HL-60 (cell line): ENCODE data around the gene MRPS25.
A peak's percentile ranks its signal among the peaks of the same experiment; 100 is the strongest.

Experiments
- DNase-seq, 2 experiments: peaks; one replicate each; pipeline ENCODE4 v3.0.0-alpha.2; 2010 to 2020; ENCODE audit warnings: low read depth in 1 of 2, low spot score in 1 of 2
- H3K27ac ChIP-seq: fragments of 250-450 bp; sonication (Bioruptor Pico); replicated peaks from 2 replicates; pipeline ENCODE4 v1.5.1; 2020; ENCODE audit warnings: mild to moderate bottlenecking, moderate library complexity
- H3K27me3 ChIP-seq: fragments of 250-450 bp; sonication (Bioruptor Pico); 2 replicates; pipeline ENCODE4 v1.5.1; 2021; ENCODE audit warnings: mild to moderate bottlenecking, moderate library complexity; ENCODE audit not compliant: insufficient read depth, poor library complexity, severe bottlenecking
- H3K4me3 ChIP-seq: replicated peaks from 2 replicates; pipeline ENCODE4 v1.5.1; 2011; ENCODE audit warnings: mild to moderate bottlenecking, control low read depth, low read length; ENCODE audit not compliant: insufficient read depth
- CTCF ChIP-seq: IDR thresholded peaks from one replicate; pipeline ENCODE4 v1.5.1; 2011; ENCODE audit warnings: low read length, control low read depth, inconsistent platforms; ENCODE audit not compliant: insufficient read depth
- GABPA ChIP-seq: IDR thresholded peaks from 2 replicates; pipeline ENCODE4 v1.6.1; 2012; ENCODE audit warnings: low read depth
- POLR2AphosphoS5 ChIP-seq: IDR thresholded peaks from 2 replicates; pipeline ENCODE4 v1.6.1; 2012; ENCODE audit warnings: low read depth
- REST ChIP-seq: IDR thresholded peaks from 2 replicates; pipeline ENCODE4 v1.6.1; 2012; ENCODE audit warnings: low read depth; ENCODE audit not compliant: insufficient replicate concordance
- SPI1 ChIP-seq: IDR thresholded peaks from 2 replicates; pipeline ENCODE4 v1.6.1; 2012; ENCODE audit warnings: low read depth, mild to moderate bottlenecking, borderline replicate concordance

Gene MRPS25

GRCh38 chr3:15110206-15110605 lies 45.1 kb upstream of the MRPS25 start:
- no peak for DNase-seq
- no peak for TF ChIP-seq REST
- no peak for TF ChIP-seq SPI1
- no peak for TF ChIP-seq POLR2AphosphoS5
- no peak for TF ChIP-seq CTCF
- TF ChIP-seq GABPA = no peak
- no peaks in the 10 kb centered on the region for H3K27me3 ChIP-seq
- H3K27ac ChIP-seq = no peak overlapping the region
- no peak overlapping the region for H3K4me3 ChIP-seq

GRCh38 chr3:15108869-15109268 lies 43.8 kb upstream of the MRPS25 start:
- TF ChIP-seq SPI1 (no peak), POLR2AphosphoS5 (no peak), REST (no peak), CTCF (no peak), GABPA (no peak)
- DNase-seq = no peak

GRCh38 chr3:15108082-15108545 lies 43.0 kb upstream of the MRPS25 start:
- TF ChIP-seq CTCF = peak; percentile 81
- no peak for TF ChIP-seq SPI1
- Histone ChIP-seq H3K27ac (no peak overlapping the region), H3K4me3 (no peak overlapping the region), H3K27me3 (no peaks in the 10 kb centered on the region)
- peak; percentile 49 to 63 for DNase-seq

More at GRCh38 chr3:15108869-15109268, 43.8 kb upstream of the MRPS25 start:
- H3K4me3 ChIP-seq = no peak overlapping the region
- no peaks in the 10 kb centered on the region for H3K27me3 ChIP-seq
- H3K27ac ChIP-seq = no peak overlapping the region
